Activated T-helper 1 cell treated with Interleukin-2 at 50 U/mL for 16 hours (primary cell): ENCODE results near the gene MACO1.
"Not testable (repeated sequence)": the region's sequence is repeated elsewhere in the genome, so short reads cannot be mapped to it uniquely, and the experiment has no call there.

Source experiments
- DNase-seq: peaks from one replicate; pipeline ENCODE4 v3.0.0-alpha.2; 2020; ENCODE audit warnings: low read depth

MACO1 gene

GRCh38 chr1:25430073-25430966 is at the start of gene MACO1:
TSS of gene MACO1 (plus strand) at chr1:25430897. CDS start at chr1:25431099, 202 bp downstream.
- peak; percentile 93 for DNase-seq

- DNase-seq: not testable (repeated sequence)
Measured at GRCh38 chr1:25382543-25382942, 48.2 kb upstream of the MACO1 start.

GRCh38 chr1:25383090-25383489 is 47.6 kb upstream of the MACO1 start:
- DNase-seq: not testable (repeated sequence)

DNA sequence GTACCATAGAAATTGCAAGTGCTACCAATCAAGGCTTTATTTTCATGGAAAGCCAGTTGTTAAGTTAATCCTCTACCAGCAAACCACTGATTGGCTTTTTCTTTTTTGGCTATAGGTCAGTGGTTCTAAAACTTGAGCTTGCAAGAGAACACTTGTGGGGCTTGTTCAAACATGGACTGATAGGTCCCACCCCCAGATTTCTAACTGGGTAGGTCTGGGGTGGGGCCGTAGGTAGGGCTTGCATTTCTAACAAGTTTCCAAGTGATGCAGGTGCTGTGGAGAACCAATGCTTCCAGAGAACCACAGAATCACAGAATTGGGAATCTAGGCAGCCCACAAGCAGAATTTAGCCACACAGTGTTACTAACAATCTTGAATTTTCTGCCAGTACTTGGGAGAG is 46.8 kb upstream of the MACO1 start:
- DNase-seq: not testable (repeated sequence)

- not testable (repeated sequence) for DNase-seq
Measured at GRCh38 chr1:25387096-25387495, 43.6 kb upstream of the MACO1 start.

- DNase-seq: not testable (repeated sequence)
Measured at GRCh38 chr1:25388691-25389090, 42.0 kb upstream of the MACO1 start.

- DNase-seq: not testable (repeated sequence)
Measured at GRCh38 chr1:25389721-25390120, 41.0 kb upstream of the MACO1 start.

DNA sequence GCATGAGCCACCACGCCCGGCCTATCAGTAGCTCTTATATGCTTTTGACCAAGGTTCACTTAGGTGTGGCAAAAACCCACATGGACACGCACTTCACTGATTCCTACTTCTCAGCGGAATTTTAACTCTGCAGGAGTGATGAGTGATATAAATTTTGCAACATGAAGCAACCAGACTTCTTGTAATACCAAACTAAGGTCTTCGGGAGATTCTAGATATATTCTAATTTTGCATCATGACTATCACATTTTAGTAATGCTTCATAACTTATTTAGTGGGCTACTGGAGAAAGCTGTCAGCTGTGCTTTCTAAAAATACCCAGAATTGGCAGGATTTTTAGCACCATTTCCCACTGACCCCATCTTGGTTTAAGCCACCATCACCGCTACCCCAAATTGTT is 37.9 kb upstream of the MACO1 start:
- DNase-seq: no peak

DNA sequence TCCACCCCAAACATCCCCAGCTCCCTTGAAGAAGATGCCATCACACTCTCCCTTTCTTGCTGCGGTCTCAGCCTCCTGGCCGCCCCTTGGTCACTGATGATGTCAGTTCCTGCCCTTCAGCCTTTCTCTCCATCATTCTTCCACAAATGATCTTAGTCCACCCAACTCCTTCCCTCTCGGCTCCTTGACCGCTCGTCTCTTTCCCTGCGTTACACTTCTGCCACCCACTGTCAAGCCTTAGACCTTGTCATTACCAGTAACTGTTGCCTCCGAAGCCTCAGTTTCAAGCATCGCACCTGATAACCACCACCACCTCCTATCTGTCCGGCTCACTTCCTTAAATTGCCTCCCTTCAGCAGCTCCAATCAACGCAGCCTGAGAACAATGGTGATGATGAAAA is 33.1 kb upstream of the MACO1 start:
- DNase-seq: not testable (repeated sequence)

- DNase-seq: not testable (repeated sequence)
Measured at GRCh38 chr1:25398079-25398478, 32.6 kb upstream of the MACO1 start.

GRCh38 chr1:25402947-25403803 is 27.5 kb upstream of the MACO1 start:
- DNase-seq: not testable (repeated sequence)

DNA sequence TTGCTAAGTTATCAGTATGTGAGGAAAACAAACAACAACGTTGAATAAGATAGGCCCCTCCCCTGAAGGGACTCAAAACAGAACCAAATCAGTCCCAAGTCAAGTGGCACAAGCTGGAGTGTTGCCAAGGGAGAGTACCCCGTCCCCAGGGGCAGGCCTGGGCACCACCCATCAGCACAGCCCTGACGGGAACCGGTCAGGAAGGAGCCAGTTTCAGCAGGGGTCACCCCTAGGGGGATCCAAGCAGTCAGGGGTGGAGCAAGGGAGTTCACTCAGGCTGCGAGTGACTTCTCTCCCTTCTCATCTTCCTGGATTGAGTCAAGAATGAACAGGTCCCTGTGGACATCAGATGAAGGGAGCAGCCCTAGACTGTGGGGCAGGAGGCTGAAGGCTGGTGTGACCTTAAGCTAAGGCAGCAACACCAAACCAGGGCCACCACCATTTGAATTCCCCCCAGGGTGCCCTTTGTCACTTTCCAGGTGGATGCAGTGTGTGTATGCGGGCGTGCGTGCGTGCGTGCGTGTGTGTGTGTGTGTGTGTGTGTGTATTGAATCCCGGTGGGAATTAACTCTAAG is 24.9 kb upstream of the MACO1 start:
- DNase-seq: not testable (repeated sequence)

DNA sequence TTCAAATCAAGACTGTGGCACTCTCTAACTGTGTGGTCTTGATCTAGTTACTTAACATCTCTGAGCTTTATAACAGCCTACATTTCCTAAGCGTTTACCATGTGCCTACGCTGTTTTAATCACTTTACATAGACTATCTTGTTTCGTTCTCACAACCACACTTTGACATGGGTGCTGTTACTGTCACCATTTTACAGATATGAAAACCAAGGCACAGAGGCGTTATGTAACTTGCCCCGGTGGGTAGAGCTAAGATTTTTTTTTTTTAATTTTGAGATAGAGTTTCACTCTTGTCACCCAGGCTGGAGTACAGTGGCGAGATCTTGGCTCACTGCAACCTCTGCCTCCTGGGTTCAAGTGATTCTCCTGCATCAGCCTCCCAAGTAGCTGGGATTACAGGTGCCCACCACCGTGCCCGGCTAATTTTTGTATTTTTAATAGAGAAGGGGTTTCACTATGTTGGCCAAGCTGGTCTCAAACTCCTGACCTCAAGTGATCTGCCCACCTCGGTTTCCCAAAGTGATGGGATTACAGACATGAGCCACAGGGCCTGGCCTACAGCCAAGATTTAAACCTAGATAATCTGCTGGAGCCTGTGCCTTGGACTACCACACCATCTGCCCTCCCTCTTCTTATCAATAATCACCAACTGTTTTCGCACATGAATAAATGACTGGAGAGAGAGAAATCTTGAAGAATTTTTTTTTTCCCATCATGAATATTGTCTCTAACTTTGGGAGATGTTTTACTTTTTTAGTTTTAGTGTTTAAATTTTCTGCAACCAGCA is 20.9 kb upstream of the MACO1 start:
- DNase-seq: not testable (repeated sequence)

DNA sequence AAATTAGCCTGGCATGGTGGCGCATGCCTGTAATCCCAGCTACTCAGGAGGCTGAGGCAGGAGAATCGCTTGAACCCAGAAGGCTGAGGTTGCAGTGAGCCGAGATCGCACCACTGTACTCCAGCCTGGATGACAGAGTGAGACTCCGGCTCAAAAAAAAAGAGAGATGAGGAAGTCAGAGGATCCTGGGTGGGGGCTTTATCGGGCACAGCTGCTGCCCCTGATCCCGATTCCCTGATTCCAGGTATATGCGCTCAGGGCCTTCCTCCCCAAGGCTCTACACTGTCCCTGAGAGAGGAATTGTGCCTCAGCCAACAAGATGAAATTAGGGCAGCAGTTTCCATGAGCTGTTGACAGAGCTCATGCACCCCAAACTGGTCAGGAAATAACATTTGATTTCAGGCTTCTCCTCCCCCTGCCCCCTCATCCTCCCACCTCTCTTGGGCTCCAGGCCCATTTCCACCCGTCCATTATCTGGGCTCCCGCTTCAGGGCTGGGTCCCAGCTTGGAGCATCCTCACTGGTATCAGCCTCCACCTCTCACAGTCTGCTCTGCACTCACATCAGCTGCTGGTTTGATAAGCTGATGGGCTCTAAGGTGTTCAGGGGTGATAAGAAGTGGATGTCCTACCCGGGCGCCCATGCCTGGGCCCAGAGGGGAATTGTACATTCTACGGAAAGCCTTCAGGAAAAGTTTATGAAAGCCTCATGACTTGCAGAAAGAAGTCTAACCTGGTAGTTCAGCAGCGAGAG is 17.6 kb upstream of the MACO1 start:
- DNase-seq: not testable (repeated sequence)

DNA sequence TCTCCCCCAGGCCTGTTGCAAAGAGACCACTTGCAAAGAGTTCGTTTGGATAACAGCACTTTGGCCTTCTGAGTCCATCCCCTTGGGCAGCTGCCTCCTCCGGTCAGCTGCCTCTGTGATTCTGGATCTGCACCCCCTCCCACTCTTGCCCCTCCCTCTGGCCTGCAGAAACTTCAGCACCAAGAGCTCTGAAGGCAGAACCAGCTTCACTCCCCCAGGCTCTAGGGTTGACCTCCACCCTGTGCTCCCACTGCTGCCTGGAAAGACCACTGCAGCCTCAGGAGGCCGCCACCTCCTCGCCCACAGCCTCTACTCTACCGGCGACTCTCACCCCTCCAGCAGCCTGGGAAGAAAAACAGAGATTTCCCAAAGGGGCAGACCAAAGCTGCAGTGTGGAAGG is 16.5 kb upstream of the MACO1 start:
- DNase-seq: not testable (repeated sequence)

GRCh38 chr1:25414578-25414977 is 16.1 kb upstream of the MACO1 start:
- DNase-seq: not testable (repeated sequence)

GRCh38 chr1:25417280-25417679 is 13.4 kb upstream of the MACO1 start:
- not testable (repeated sequence) for DNase-seq

GRCh38 chr1:25419339-25419738 is 11.4 kb upstream of the MACO1 start:
- not testable (repeated sequence) for DNase-seq

DNA sequence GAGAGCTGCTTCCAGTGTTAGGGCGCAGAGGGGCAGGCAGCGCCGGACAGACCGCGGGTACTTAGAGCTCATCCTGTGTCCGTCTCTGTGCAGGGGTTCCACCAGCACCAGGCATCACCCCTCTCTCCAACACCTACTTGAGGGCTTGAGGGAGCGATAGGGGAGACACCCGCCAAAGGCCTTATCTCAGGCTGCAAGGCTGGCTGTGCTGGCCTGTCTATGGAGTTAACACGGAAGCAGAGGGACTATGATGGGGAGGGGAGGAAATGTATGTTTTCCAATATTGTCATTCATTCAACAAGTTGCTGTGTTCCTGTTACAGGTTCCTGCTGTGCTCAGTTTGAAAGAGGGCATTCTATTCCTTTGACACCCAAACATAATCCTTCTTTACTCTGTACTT is 10.0 kb upstream of the MACO1 start, which contains the start of gene RHCE:
Gene RHCE, minus strand, starts transcription at position 111 of the 400 bp plus-strand sequence. Its CDS starts 39 bp downstream, at position 72.
- DNase-seq: not testable (repeated sequence)

- not testable (repeated sequence) for DNase-seq
Measured at GRCh38 chr1:25423206-25423605, 7.5 kb upstream of the MACO1 start.
